ENCODE results near the gene ZFPM1. TPM values are rescaled to one million over a fixed set of nuclear protein-coding genes. Genes with fewer than 3 reads are reported as not detected.

The ZFPM1 gene
- total and polyA plus RNA-seq, 2 of the 8 experiments (the other 6 are each of a cell fraction or from before 2014, with no cell fraction given) = 0.74 to 4.8 TPM

- H4K5ac ChIP-seq (ENCODE audit: insufficient read length, low read depth, low read length) = no peak overlapping the region
- no peak overlapping the region for H3K4me2 ChIP-seq (ENCODE audit: insufficient read depth in 1 of 2, low read depth in 2 of 2, low read length in 2 of 2)
- H3K14ac ChIP-seq (ENCODE audit: insufficient read length) = no peak overlapping the region
- H3K4ac ChIP-seq (replicated peaks; ENCODE audit: insufficient read length, low read depth, low read length) = no peak overlapping the region
- peaks cover 0 to 4% (median 1%) of the 10 kb centered on the region in 4 experiments; a peak in 2 of 7 replicates for H3K27me3 ChIP-seq (replicated peaks in 1 of 4; ENCODE audit: control insufficient read depth in 3 of 4, extremely low read depth in 1 of 4, insufficient read depth in 3 of 4, low read length in 3 of 4)
- H3K79me2 ChIP-seq (ENCODE audit: control insufficient read depth in 1 of 2, insufficient read depth in 2 of 2, low read length in 2 of 2) = no peaks in the 10 kb centered on the region
- peak overlapping the region; percentile 36; the same call in 1 of the 2 replicates for H4K8ac ChIP-seq (ENCODE audit: extremely low read depth, insufficient read depth, low read length)
- H3K36me3 ChIP-seq (ENCODE audit: control insufficient read depth in 2 of 4, insufficient read depth in 4 of 4, low read length in 3 of 4) = no peaks in the 10 kb centered on the region
- H3K56ac ChIP-seq (replicated peaks; ENCODE audit: insufficient read length, low read depth, low read length) = no peak overlapping the region
- H2AFZ ChIP-seq (ENCODE audit: low read length) = no peak overlapping the region
- no peaks in the 10 kb centered on the region for H3K79me1 ChIP-seq (ENCODE audit: low read depth, low read length)
- no peak overlapping the region for H4K91ac ChIP-seq (replicated peaks; ENCODE audit: insufficient read length, low read length)
- no peak overlapping the region for H3K4me3 ChIP-seq (ENCODE audit: extremely low read depth in 1 of 4, insufficient read depth in 2 of 4, low read depth in 3 of 4, low read length in 4 of 4)
- no peak overlapping the region for H2BK15ac ChIP-seq (ENCODE audit: low read length)
- no peak overlapping the region for H2AK5ac ChIP-seq (ENCODE audit: low read depth, low read length)
- no peak overlapping the region for H2BK5ac ChIP-seq (ENCODE audit: low read depth, low read length)
- TF ChIP-seq, protein P1, sequence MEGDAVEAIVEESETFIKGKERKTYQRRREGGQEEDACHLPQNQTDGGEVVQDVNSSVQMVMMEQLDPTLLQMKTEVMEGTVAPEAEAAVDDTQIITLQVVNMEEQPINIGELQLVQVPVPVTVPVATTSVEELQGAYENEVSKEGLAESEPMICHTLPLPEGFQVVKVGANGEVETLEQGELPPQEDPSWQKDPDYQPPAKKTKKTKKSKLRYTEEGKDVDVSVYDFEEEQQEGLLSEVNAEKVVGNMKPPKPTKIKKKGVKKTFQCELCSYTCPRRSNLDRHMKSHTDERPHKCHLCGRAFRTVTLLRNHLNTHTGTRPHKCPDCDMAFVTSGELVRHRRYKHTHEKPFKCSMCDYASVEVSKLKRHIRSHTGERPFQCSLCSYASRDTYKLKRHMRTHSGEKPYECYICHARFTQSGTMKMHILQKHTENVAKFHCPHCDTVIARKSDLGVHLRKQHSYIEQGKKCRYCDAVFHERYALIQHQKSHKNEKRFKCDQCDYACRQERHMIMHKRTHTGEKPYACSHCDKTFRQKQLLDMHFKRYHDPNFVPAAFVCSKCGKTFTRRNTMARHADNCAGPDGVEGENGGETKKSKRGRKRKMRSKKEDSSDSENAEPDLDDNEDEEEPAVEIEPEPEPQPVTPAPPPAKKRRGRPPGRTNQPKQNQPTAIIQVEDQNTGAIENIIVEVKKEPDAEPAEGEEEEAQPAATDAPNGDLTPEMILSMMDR (IDR thresholded peaks at IDR 0.05; ENCODE audit: control extremely low read depth in 1 of 3, insufficient read depth in 1 of 3, low read depth in 1 of 3, low read length in 3 of 3) = no peak
- TF ChIP-seq CBX8 (IDR thresholded peaks at IDR 0.05; ENCODE audit: borderline replicate concordance, low read depth, low read length) (no peak), CTBP2 (IDR thresholded peaks at IDR 0.05; ENCODE audit: borderline replicate concordance, insufficient read depth, insufficient read length, low read length) (no peak)
- no peak overlapping the region for H2BK120ac ChIP-seq (replicated peaks; ENCODE audit: low read depth, low read length)
- ChIA-PET CTCF (ENCODE audit: partially characterized antibody) (interaction anchor here (0.8 to 3.1 kb wide), 10 partner anchors 23 to 116 kb away, joined by 3 to 21 read pairs (median 4); no protein-coding TSS in a partner anchor), POLR2A (ENCODE audit: partially characterized antibody) (no interaction called here)
- H3K9ac ChIP-seq (replicated peaks in 1 of 4; ENCODE audit: extremely low read depth in 1 of 4, low read depth in 3 of 4, low read length in 3 of 4) = no peak overlapping the region
- FAIRE-seq (no peak), DNase-seq (ENCODE audit: low read depth in 1 of 2, low spot score in 2 of 2) (no peak)
- H3K27ac ChIP-seq (ENCODE audit: low read depth, low read length) = no peak overlapping the region
- H3K23me2 ChIP-seq (ENCODE audit: low read depth, low read length) = no peaks in the 10 kb centered on the region
- WGBS, 2 experiments (ENCODE audit: extremely low coverage in 1 of 2, insufficient coverage in 1 of 2, insufficient read length in 1 of 2, insufficient replicate concordance in 2 of 2, low coverage in 1 of 2, low lambda C conversion rate in 2 of 2, missing lambda C conversion rate in 1 of 2) = 88% methylated on average over 25 of the region's 25 CpGs; no CpG with 5 or more reads in 1 of the 2 experiments
- H2BK12ac ChIP-seq (ENCODE audit: low read depth, low read length) = no peak overlapping the region
- H3K23ac ChIP-seq (ENCODE audit: insufficient read length) = no peak overlapping the region
- H3K4me1 ChIP-seq (replicated peaks in 1 of 4; ENCODE audit: control insufficient read depth in 3 of 4, insufficient read depth in 4 of 4, low read length in 3 of 4) = peaks cover 0 to 11% (median 1%) of the 10 kb centered on the region in 4 experiments; a peak in 3 of 7 replicates
- no peaks in the 10 kb centered on the region for H3K9me3 ChIP-seq (ENCODE audit: insufficient read depth in 2 of 2, low read depth in 1 of 2, low read length in 1 of 2)
- no peak overlapping the region for H2BK20ac ChIP-seq (ENCODE audit: low read length)
- H4K20me1 ChIP-seq (replicated peaks in 1 of 2; ENCODE audit: control insufficient read depth in 1 of 2, insufficient read depth in 2 of 2, low read length in 2 of 2) = no peaks in the 10 kb centered on the region
- no peak overlapping the region for H3K18ac ChIP-seq (ENCODE audit: extremely low read depth, low read length)
Observed at GRCh38 chr16:88445583-88445960, 7.5 kb upstream of the ZFPM1 start.
